ENCODE results near the gene CFI. TPM values are rescaled to one million over a fixed set of nuclear protein-coding genes. Genes with fewer than 3 reads are reported as not detected.
"Not testable (repeated sequence)": the region's sequence is repeated elsewhere in the genome, so short reads cannot be mapped to it uniquely, and the experiment has no call there.

Gene CFI
- total RNA-seq, 1 experiment from 2014 or later: not detected

DNA sequence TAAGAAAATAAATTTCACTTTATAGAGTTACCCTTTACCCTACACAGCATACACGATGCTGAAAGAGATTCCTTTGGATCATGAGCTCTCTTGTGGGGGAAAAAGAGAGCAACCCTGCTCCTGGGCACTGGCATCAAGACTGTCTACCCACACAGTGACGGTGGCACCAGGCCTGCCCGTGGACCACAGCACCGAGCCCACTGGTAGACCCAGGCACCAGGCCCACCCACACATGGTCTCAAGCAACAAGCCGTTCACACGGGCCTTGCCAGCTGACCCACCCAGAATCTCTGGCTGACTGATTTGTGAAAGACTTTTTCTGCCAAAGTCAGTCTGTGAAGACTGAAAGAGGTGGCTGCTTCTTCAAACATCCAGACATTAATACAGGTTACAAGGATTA lies 6.7 kb downstream of the CFI start:
- Mint-ChIP-seq H3K9me3 (ENCODE audit: unreplicated experiment) (no peaks in the 10 kb centered on the region), H3K4me3 (ENCODE audit: unreplicated experiment) (no peak overlapping the region), H3K36me3 (ENCODE audit: insufficient read depth, unreplicated experiment) (no peaks in the 10 kb centered on the region), H3K27me3 (ENCODE audit: insufficient read depth, unreplicated experiment) (peaks cover 17% of the 10 kb centered on the region), H3K4me1 (ENCODE audit: low read depth, unreplicated experiment) (no peaks in the 10 kb centered on the region), H3K27ac (ENCODE audit: unreplicated experiment) (no peak overlapping the region)
- no peaks in the 10 kb centered on the region for H3K27me3 ChIP-seq (replicated peaks; ENCODE audit: control insufficient read depth, insufficient read depth, low read length)
- no peak for DNase-seq
- no peaks in the 10 kb centered on the region for H3K4me1 ChIP-seq
- H3K4me3 ChIP-seq (ENCODE audit: low read depth, low read length): no peak overlapping the region
- POLR2A ChIA-PET: interaction anchor here (0.5 kb wide), 1 partner anchor 235 kb away, joined by 7 read pairs; the partner anchor contains the start of gene MCUB
- no peaks in the 10 kb centered on the region for H3K36me3 ChIP-seq (ENCODE audit: control insufficient read depth, insufficient read depth, low read length)
- CTCF ChIA-PET: interaction anchor here (1.2 kb wide), 1 partner anchor 9 kb away, joined by 5 read pairs; no protein-coding TSS in a partner anchor
- BruUV-seq (replicated peaks): no TSS peak
- H3K9me3 ChIP-seq: no peaks in the 10 kb centered on the region
- intact Hi-C loops (cut with micrococcal nuclease; ENCODE audit: unreplicated experiment): no loop called here
- no peak for TF ChIP-seq CTCF (IDR thresholded peaks at IDR 0.05; ENCODE audit: insufficient read depth in 1 of 2, low read depth in 1 of 2, low read length in 1 of 2, severe bottlenecking in 1 of 2, unreplicated experiment in 1 of 2)

GRCh38 chr4:109787807-109788206 lies 14.0 kb downstream of the CFI start:
- no peak overlapping the region for H3K27ac Mint-ChIP-seq (ENCODE audit: unreplicated experiment)
- intact Hi-C loops (cut with micrococcal nuclease; ENCODE audit: unreplicated experiment): no loop called here

GRCh38 chr4:109786846-109787245 lies 15.0 kb downstream of the CFI start:
- H3K36me3 Mint-ChIP-seq (ENCODE audit: insufficient read depth, unreplicated experiment): no peaks in the 10 kb centered on the region
- peaks cover 13% of the 10 kb centered on the region for H3K27me3 Mint-ChIP-seq (ENCODE audit: insufficient read depth, unreplicated experiment)
- ChIA-PET POLR2A (no interaction called here), CTCF (no interaction called here)
- Histone ChIP-seq H3K4me1 (no peaks in the 10 kb centered on the region), H3K36me3 (ENCODE audit: control insufficient read depth, insufficient read depth, low read length) (no peaks in the 10 kb centered on the region), H3K9me3 (no peaks in the 10 kb centered on the region), H3K27me3 (replicated peaks; ENCODE audit: control insufficient read depth, insufficient read depth, low read length) (no peaks in the 10 kb centered on the region), H3K4me3 (ENCODE audit: low read depth, low read length) (no peak overlapping the region)
- no peak overlapping the region for H3K27ac Mint-ChIP-seq (ENCODE audit: unreplicated experiment)
- H3K4me3 Mint-ChIP-seq (ENCODE audit: unreplicated experiment): no peak overlapping the region
- DNase-seq: no peak
- intact Hi-C loops (cut with micrococcal nuclease; ENCODE audit: unreplicated experiment): no loop called here
- H3K9me3 Mint-ChIP-seq (ENCODE audit: unreplicated experiment): no peaks in the 10 kb centered on the region
- no TSS peak for BruUV-seq (replicated peaks)
- TF ChIP-seq CTCF (IDR thresholded peaks at IDR 0.05; ENCODE audit: insufficient read depth in 1 of 2, low read depth in 1 of 2, low read length in 1 of 2, severe bottlenecking in 1 of 2, unreplicated experiment in 1 of 2): no peak
- no peaks in the 10 kb centered on the region for H3K4me1 Mint-ChIP-seq (ENCODE audit: low read depth, unreplicated experiment)

More at GRCh38 chr4:109787807-109788206, 14.0 kb downstream of the CFI start:
- Histone ChIP-seq H3K4me3 (ENCODE audit: low read depth, low read length) (no peak overlapping the region), H3K4me1 (no peaks in the 10 kb centered on the region), H3K36me3 (ENCODE audit: control insufficient read depth, insufficient read depth, low read length) (no peaks in the 10 kb centered on the region), H3K27me3 (replicated peaks; ENCODE audit: control insufficient read depth, insufficient read depth, low read length) (no peaks in the 10 kb centered on the region), H3K9me3 (no peaks in the 10 kb centered on the region)
- Mint-ChIP-seq H3K9me3 (ENCODE audit: unreplicated experiment) (no peaks in the 10 kb centered on the region), H3K4me1 (ENCODE audit: low read depth, unreplicated experiment) (no peaks in the 10 kb centered on the region), H3K36me3 (ENCODE audit: insufficient read depth, unreplicated experiment) (no peaks in the 10 kb centered on the region), H3K4me3 (ENCODE audit: unreplicated experiment) (no peak overlapping the region), H3K27me3 (ENCODE audit: insufficient read depth, unreplicated experiment) (peaks cover 13% of the 10 kb centered on the region)
- CTCF ChIA-PET: no interaction called here
- BruUV-seq (replicated peaks): no TSS peak
- POLR2A ChIA-PET: no interaction called here
- DNase-seq: no peak
- TF ChIP-seq CTCF (IDR thresholded peaks at IDR 0.05; ENCODE audit: insufficient read depth in 1 of 2, low read depth in 1 of 2, low read length in 1 of 2, severe bottlenecking in 1 of 2, unreplicated experiment in 1 of 2): no peak

DNA sequence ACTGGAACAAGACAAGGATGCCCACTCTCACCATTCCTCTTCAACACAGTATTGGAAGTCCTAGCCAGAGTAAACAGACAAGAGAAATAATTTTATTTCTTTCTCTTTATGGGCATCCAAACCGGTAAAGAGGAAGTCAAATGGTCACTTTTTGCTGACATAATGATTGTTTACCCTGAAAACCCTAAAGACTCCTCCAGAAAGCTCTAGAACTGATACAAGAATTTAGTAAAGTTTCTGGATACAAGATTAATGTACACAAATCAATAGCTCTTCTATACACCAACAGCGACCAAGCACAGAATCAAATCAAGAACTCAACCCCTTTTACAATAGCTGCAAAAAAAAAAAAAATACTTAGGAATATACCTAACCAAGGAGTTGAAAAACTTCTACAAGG lies 19.7 kb downstream of the CFI start:
- H3K27me3 ChIP-seq (replicated peaks; ENCODE audit: control insufficient read depth, insufficient read depth, low read length); H3K9me3 ChIP-seq; H3K4me3 ChIP-seq (ENCODE audit: low read depth, low read length); H3K9me3 Mint-ChIP-seq (ENCODE audit: unreplicated experiment); POLR2A ChIA-PET; H3K27me3 Mint-ChIP-seq (ENCODE audit: insufficient read depth, unreplicated experiment); DNase-seq; intact Hi-C loops (cut with micrococcal nuclease; ENCODE audit: unreplicated experiment); H3K4me1 ChIP-seq; H3K27ac Mint-ChIP-seq (ENCODE audit: unreplicated experiment); CTCF ChIA-PET; H3K36me3 Mint-ChIP-seq (ENCODE audit: insufficient read depth, unreplicated experiment); H3K4me1 Mint-ChIP-seq (ENCODE audit: low read depth, unreplicated experiment); H3K36me3 ChIP-seq (ENCODE audit: control insufficient read depth, insufficient read depth, low read length); H3K4me3 Mint-ChIP-seq (ENCODE audit: unreplicated experiment); BruUV-seq (replicated peaks): not testable (repeated sequence)
